Endodermal cell (in vitro differentiated cells): Measurements from ENCODE around the gene HNRNPA3. TPM values are rescaled to one million over a fixed set of nuclear protein-coding genes. Genes with fewer than 3 reads are reported as not detected.
"Not testable (repeated sequence)": the region's sequence is repeated elsewhere in the genome, so short reads cannot be mapped to it uniquely, and the experiment has no call there.

Experiments used
- DNase-seq: peaks from one replicate; pipeline ENCODE4 v3.0.0-alpha.2; 2017
- H3K27ac ChIP-seq: 2 replicates; pipeline ENCODE4 v1.5.1; 2013; ENCODE audit warnings: mild to moderate bottlenecking, low read depth, low read length, moderate library complexity
- H3K27me3 ChIP-seq: 2 replicates; pipeline ENCODE4 v1.6.1; 2013; ENCODE audit warnings: mild to moderate bottlenecking, low read length, moderate library complexity; ENCODE audit not compliant: insufficient read depth, control insufficient read depth, poor library complexity, severe bottlenecking
- H3K36me3 ChIP-seq: 2 replicates; pipeline ENCODE4 v1.7.0; 2013; ENCODE audit warnings: mild to moderate bottlenecking, low read length, moderate library complexity; ENCODE audit not compliant: control insufficient read depth, insufficient read depth
- H3K4me1 ChIP-seq: one replicate; pipeline ENCODE4 v1.7.0; 2013; ENCODE audit warnings: low read length; ENCODE audit not compliant: control insufficient read depth, insufficient read depth
- H3K4me3 ChIP-seq: 2 replicates; pipeline ENCODE4 v1.5.1; 2013; ENCODE audit warnings: mild to moderate bottlenecking, low read length, moderate library complexity
- H3K9ac ChIP-seq: 2 replicates; pipeline ENCODE4 v1.6.1; 2013; ENCODE audit warnings: mild to moderate bottlenecking, low read length, moderate library complexity; ENCODE audit not compliant: poor library complexity, severe bottlenecking; ENCODE audit errors: extremely low read depth
- H3K9me3 ChIP-seq: 2 replicates; pipeline ENCODE4 v1.6.1; 2013; ENCODE audit warnings: mild to moderate bottlenecking, low read length, moderate library complexity; ENCODE audit not compliant: control insufficient read depth
- H3K27ac Mint-ChIP-seq: 2 replicates; pipeline ENCODE4 v1.8.0; 2020; ENCODE audit warnings: mixed read lengths
- H3K27me3 Mint-ChIP-seq: 2 replicates; pipeline ENCODE4 v1.8.0; 2021; ENCODE audit warnings: mild to moderate bottlenecking, mixed read lengths; ENCODE audit not compliant: insufficient read depth
- H3K36me3 Mint-ChIP-seq: 2 replicates; pipeline ENCODE4 v1.8.0; 2020; ENCODE audit warnings: low read depth, mixed read lengths
- H3K4me1 Mint-ChIP-seq: 2 replicates; pipeline ENCODE4 v1.8.0; 2020; ENCODE audit warnings: mixed read lengths
- H3K4me3 Mint-ChIP-seq: 2 replicates; pipeline ENCODE4 v1.8.0; 2020; ENCODE audit warnings: mild to moderate bottlenecking, moderate library complexity, mixed read lengths
- H3K9me3 Mint-ChIP-seq: 2 replicates; pipeline ENCODE4 v1.8.0; 2020; ENCODE audit warnings: mild to moderate bottlenecking, mixed read lengths
- CTCF ChIP-seq: fragments of 200-600 bp; sonication (generic); conservative IDR thresholded peaks from 2 replicates; pipeline ENCODE4 v1.5.0; 2021; ENCODE audit warnings: antibody characterized with exemption, mild to moderate bottlenecking
- WGBS, 2 experiments: methylation state at CpG; one replicate each; pipeline versions ENCODE4 v1.1.5 to v1.1.7; 2013; ENCODE audit warnings: missing lambda C conversion rate in 2 of 2, mixed read lengths in 1 of 2; ENCODE audit not compliant: insufficient coverage in 1 of 2, insufficient read length in 1 of 2; 5-methylcytosine and 5-hydroxymethylcytosine counted together
- total RNA-seq, 2 donors: library from RNA; stranded (reverse); fragmentation: NEBNext Ultra II Directional in 1 of 2; extraction: Animal tissue kit (Norgen Biotek cat#: 25700) in 1 of 2; gene quantifications; 2 replicates in 1 of 2; 3 replicates in 1 of 2; pipeline ENCODE4 v1.2.1, GENCODE V29; 2021

Gene HNRNPA3
- total RNA-seq, 2 donors from 2014 or later: 323 to 413 TPM

GRCh38 chr2:177179227-177179626, 33.4 kb upstream of the HNRNPA3 start:
- Mint-ChIP-seq H3K27me3 (no peaks in the 10 kb centered on the region), H3K4me3 (no peak overlapping the region), H3K27ac (no peak overlapping the region), H3K9me3 (no peaks in the 10 kb centered on the region), H3K4me1 (peaks cover 13% of the 10 kb centered on the region), H3K36me3 (no peaks in the 10 kb centered on the region)
- Histone ChIP-seq H3K9ac (no peak overlapping the region), H3K9me3 (no peaks in the 10 kb centered on the region), H3K36me3 (no peaks in the 10 kb centered on the region), H3K27me3 (no peaks in the 10 kb centered on the region), H3K27ac (no peak overlapping the region), H3K4me3 (no peak overlapping the region), H3K4me1 (no peaks in the 10 kb centered on the region)
- no peak for TF ChIP-seq CTCF
- 78 to 89% methylated on average over 2 of the region's 2 CpGs for WGBS, 2 experiments
- DNase-seq: no peak

GRCh38 chr2:177179671-177180070, 32.9 kb upstream of the HNRNPA3 start:
- H3K9me3 Mint-ChIP-seq, H3K4me3 ChIP-seq, DNase-seq, H3K36me3 Mint-ChIP-seq, H3K27ac Mint-ChIP-seq, H3K4me1 ChIP-seq, H3K4me3 Mint-ChIP-seq, H3K27ac ChIP-seq, H3K9me3 ChIP-seq, H3K27me3 Mint-ChIP-seq, H3K27me3 ChIP-seq, H3K9ac ChIP-seq, H3K36me3 ChIP-seq: not testable (repeated sequence)
- peaks cover 13% of the 10 kb centered on the region for H3K4me1 Mint-ChIP-seq

GRCh38 chr2:177180269-177181000, 32.2 kb upstream of the HNRNPA3 start:
- WGBS, 2 experiments: 71 to 96% methylated on average over 1 to 3 of the region's 5 CpGs

More at GRCh38 chr2:177180269-177181000, 32.2 kb upstream of the HNRNPA3 start:
- Mint-ChIP-seq H3K4me1 (peaks cover 10% of the 10 kb centered on the region), H3K27ac (no peak overlapping the region), H3K36me3 (no peaks in the 10 kb centered on the region), H3K27me3 (no peaks in the 10 kb centered on the region), H3K4me3 (no peak overlapping the region), H3K9me3 (no peaks in the 10 kb centered on the region)
- Histone ChIP-seq H3K27ac (no peak overlapping the region), H3K9me3 (no peaks in the 10 kb centered on the region), H3K4me1 (no peaks in the 10 kb centered on the region), H3K9ac (no peak overlapping the region), H3K4me3 (no peak overlapping the region), H3K36me3 (no peaks in the 10 kb centered on the region), H3K27me3 (no peaks in the 10 kb centered on the region)
- no peak for TF ChIP-seq CTCF
- DNase-seq: no peak
